SK-N-SH (cell line): ENCODE data around the gene TLE6. TPM values are rescaled to one million over a fixed set of nuclear protein-coding genes. Genes with fewer than 3 reads are reported as not detected.

ENCODE experiments used
- CTCF ChIA-PET: fragments of 300-600, 350-600 bp; formaldehyde crosslinking; extraction: SDS; loops from one replicate; lab custom pipeline; 2021; lab: Yijun Ruan, JAX
- POLR2A ChIA-PET: fragments of 350-600 bp; sonication (Branson Sonifier 250); formaldehyde crosslinking; extraction: SDS; loops from one replicate; lab custom pipeline; 2020; ENCODE audit warnings: antibody characterized with exemption, inconsistent platforms; lab: Yijun Ruan, JAX
- DNase-seq: peaks from one replicate; pipeline ENCODE4 v3.0.0; 2012
- H2AFZ ChIP-seq: fragments of 200-600 bp; sonication (generic); 2 replicates; pipeline ENCODE4 v1.8.1; 2016; ENCODE audit warnings: antibody characterized with exemption, mild to moderate bottlenecking, low read depth
- H3F3A ChIP-seq: fragments of 200-600 bp; sonication (generic); replicated peaks from 2 replicates; pipeline ENCODE3; 2016; ENCODE audit warnings: antibody characterized with exemption, mild to moderate bottlenecking; ENCODE audit not compliant: insufficient read depth
- H3K27ac ChIP-seq, 2 experiments: fragments of 200-500 bp in 1 of 2; fragments of 200-600 bp in 1 of 2; sonication (Bioruptor generic) in 1 of 2; sonication (generic), shearing (Covaris generic) in 1 of 2; 2 replicates each; pipeline versions ENCODE4 v1.5.1 to v1.6.1; 2014 to 2016; ENCODE audit warnings: low read depth in 2 of 2, inconsistent platforms in 1 of 2, low read length in 1 of 2, mild to moderate bottlenecking in 1 of 2, mixed read lengths in 1 of 2
- H3K27me3 ChIP-seq: fragments of 200-600 bp; sonication (generic), shearing (Covaris generic); 2 replicates; pipeline ENCODE4 v1.6.1; 2016; ENCODE audit warnings: mixed run types; ENCODE audit not compliant: insufficient read depth
- H3K36me3 ChIP-seq, 2 experiments: fragments of 200-500 bp in 1 of 2; fragments of 200-600 bp in 1 of 2; sonication (Bioruptor generic) in 1 of 2; sonication (generic) in 1 of 2; replicated peaks in 1 of 2; 2 replicates each; pipeline versions ENCODE3 to v1.5.1; 2014 to 2016; ENCODE audit warnings: low read length in 1 of 2, mild to moderate bottlenecking in 1 of 2; ENCODE audit not compliant: insufficient read depth in 2 of 2, control insufficient read depth in 1 of 2
- H3K4me1 ChIP-seq, 2 experiments: fragments of 200-500 bp in 1 of 2; fragments of 200-600 bp in 1 of 2; sonication (Bioruptor generic) in 1 of 2; sonication (generic), shearing (Covaris generic) in 1 of 2; 2 replicates each; pipeline versions ENCODE4 v1.5.1 to v1.6.1; 2014 to 2016; ENCODE audit warnings: low read depth in 1 of 2, low read length in 1 of 2, mixed run types in 1 of 2; ENCODE audit not compliant: insufficient read depth in 2 of 2, control insufficient read depth in 1 of 2
- H3K4me2 ChIP-seq: fragments of 200-600 bp; sonication (generic), shearing (Covaris generic); 2 replicates; pipeline ENCODE4 v1.6.1; 2017; ENCODE audit warnings: mixed run types
- H3K4me3 ChIP-seq, 2 experiments: fragments of 200-500 bp in 1 of 2; fragments of 200-600 bp in 1 of 2; sonication (Bioruptor generic) in 1 of 2; sonication (generic), shearing (Covaris generic) in 1 of 2; 2 replicates each; pipeline versions ENCODE4 v1.5.1 to v1.8.1; 2014 to 2016; ENCODE audit warnings: low read depth in 2 of 2, inconsistent platforms in 1 of 2, low read length in 1 of 2, mild to moderate bottlenecking in 1 of 2, mixed read lengths in 1 of 2, moderate library complexity in 1 of 2
- H3K79me2 ChIP-seq: fragments of 200-600 bp; sonication (generic); 2 replicates; pipeline ENCODE4 v1.8.1; 2017; ENCODE audit warnings: mild to moderate bottlenecking; ENCODE audit not compliant: insufficient read depth
- H3K9ac ChIP-seq: fragments of 200-600 bp; sonication (generic); 2 replicates; pipeline ENCODE4 v1.6.1; 2017; ENCODE audit warnings: mixed run types
- H3K9me2 ChIP-seq: fragments of 200-600 bp; sonication (generic); 2 replicates; pipeline ENCODE4 v1.6.1; 2017; ENCODE audit warnings: mixed run types
- H3K9me3 ChIP-seq: fragments of 200-600 bp; sonication (generic); 2 replicates; pipeline ENCODE4 v1.6.1; 2017; ENCODE audit warnings: mixed run types, mild to moderate bottlenecking, moderate library complexity
- H4K20me1 ChIP-seq: fragments of 200-600 bp; sonication (generic); 2 replicates; pipeline ENCODE4 v1.6.1; 2017; ENCODE audit warnings: mild to moderate bottlenecking, mixed run types; ENCODE audit not compliant: insufficient read depth
- EZH2phosphoT487 ChIP-seq: fragments of 200-600 bp; sonication (generic); IDR thresholded peaks from 2 replicates; pipeline ENCODE4 v1.6.1; 2017; ENCODE audit warnings: low read depth, mixed run types, mild to moderate bottlenecking, antibody characterized with exemption, moderate library complexity, borderline replicate concordance
- FOXJ3 ChIP-seq: sonication (generic); formaldehyde crosslinking; IDR thresholded peaks from 2 replicates; pipeline ENCODE4 v1.5.1; 2020; ENCODE audit warnings: mild to moderate bottlenecking, missing genetic modification reagents
- IRF3 ChIP-seq: fragments of 150-350 bp; IDR thresholded peaks from 2 replicates; pipeline ENCODE4 v1.6.1; 2016; ENCODE audit warnings: mild to moderate bottlenecking, low read depth, low read length
- MAX ChIP-seq: IDR thresholded peaks from 2 replicates; pipeline ENCODE4 v1.4.0; 2012; ENCODE audit warnings: low read depth
- MEF2A ChIP-seq: IDR thresholded peaks from 2 replicates; pipeline ENCODE4 v1.4.0; 2012; ENCODE audit warnings: low read depth, borderline replicate concordance
- MXI1 ChIP-seq: IDR thresholded peaks from 2 replicates; pipeline ENCODE4 v1.6.1; 2012; ENCODE audit warnings: mild to moderate bottlenecking, low read depth, low read length, improper control_type of control experiment
- NRF1 ChIP-seq: IDR thresholded peaks from 2 replicates; pipeline ENCODE4 v1.6.1; 2012; ENCODE audit warnings: low read depth, mild to moderate bottlenecking, low read length
- RAD21 ChIP-seq: IDR thresholded peaks from 2 replicates; pipeline ENCODE4 v1.6.1; 2012; ENCODE audit warnings: mild to moderate bottlenecking, low read length
- RCOR1 ChIP-seq: fragments of 150-350 bp; IDR thresholded peaks from 2 replicates; pipeline ENCODE4 v1.6.1; 2017; ENCODE audit warnings: antibody characterized with exemption, low read length
- RFX5 ChIP-seq: IDR thresholded peaks from 2 replicates; pipeline ENCODE4 v1.6.1; 2012; ENCODE audit warnings: mild to moderate bottlenecking, improper control_type of control experiment, low read length
- RXRA ChIP-seq: IDR thresholded peaks from 2 replicates; pipeline ENCODE4 v1.4.0; 2012; ENCODE audit warnings: low read depth, mild to moderate bottlenecking, borderline replicate concordance
- SMC3 ChIP-seq: IDR thresholded peaks from 2 replicates; pipeline ENCODE4 v1.6.1; 2012; ENCODE audit warnings: low read depth, low read length, improper control_type of control experiment
- TEAD4 ChIP-seq: IDR thresholded peaks from 2 replicates; pipeline ENCODE4 v1.4.0; 2012; ENCODE audit warnings: mild to moderate bottlenecking, borderline replicate concordance; ENCODE audit not compliant: insufficient read depth
- ZBTB33 ChIP-seq: IDR thresholded peaks from 2 replicates; pipeline ENCODE4 v1.4.0; 2012; ENCODE audit warnings: low read depth, borderline replicate concordance
- WGBS: methylation state at CpG from one replicate; pipeline ENCODE4 v1.1.6; 2017; ENCODE audit warnings: low lambda C conversion rate; 5-methylcytosine and 5-hydroxymethylcytosine counted together
- polyA plus RNA-seq, 3 experiments: library from polyadenylated mRNA; depleted of rRNA; stranded (reverse); fragments of >200 nt; gene quantifications; 2 replicates each; pipeline ENCODE4 v1.2.3, GENCODE V29; 2012
- TF ChIP-seq, protein P1 (sequence below): IDR thresholded peaks from 2 replicates; pipeline ENCODE4; 2012
- TF ChIP-seq, protein P2 (sequence below): fragments of 150-350 bp; IDR thresholded peaks from 2 replicates; pipeline ENCODE4 v1.6.1; 2017; ENCODE audit warnings: antibody characterized with exemption, low read length, low read depth, borderline replicate concordance
- TF ChIP-seq, protein P3 (sequence below): IDR thresholded peaks from 2 replicates; pipeline ENCODE4 v1.6.1; 2012; ENCODE audit warnings: mild to moderate bottlenecking, low read depth, low read length, moderate library complexity

Gene TLE6
- polyA plus RNA-seq, 1 of the 3 experiments (the other 2 are of a cell fraction), result 3.3 TPM

DNA sequence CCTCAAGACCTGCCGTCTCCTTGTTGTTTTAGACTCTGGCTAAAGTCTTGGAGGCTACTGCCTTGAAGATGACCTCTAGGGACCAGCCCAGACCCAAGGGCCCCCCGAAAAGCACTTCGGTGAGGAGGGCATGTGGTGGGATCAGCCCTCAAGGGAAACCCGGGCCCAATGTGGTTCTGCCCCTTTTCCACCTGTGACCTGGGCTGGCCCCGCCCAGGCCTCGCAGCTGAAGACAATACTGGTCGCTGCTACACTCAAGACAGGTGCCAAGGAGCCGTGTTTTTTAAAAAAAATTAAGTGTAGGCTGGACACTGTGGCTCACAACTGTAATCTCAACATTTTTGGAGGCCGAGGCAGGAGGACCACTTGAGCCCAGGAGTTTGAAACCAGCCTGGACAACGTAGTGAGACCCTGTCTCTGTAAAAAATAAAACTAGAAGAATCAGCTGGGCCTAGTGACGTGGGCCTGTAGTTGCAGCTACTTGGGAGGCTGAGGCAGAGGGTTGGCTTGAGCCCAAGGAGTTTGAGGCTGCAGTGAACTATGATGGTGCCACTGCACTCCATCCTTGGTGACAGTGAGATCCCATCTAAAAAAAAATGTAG, 903 bp downstream of the TLE6 start:
- Histone ChIP-seq H3K4me2 (no peak overlapping the region), H3K4me3 (no peak overlapping the region), H3K27me3 (no peaks in the 10 kb centered on the region), H3K27ac (no peak overlapping the region), H2AFZ (no peak overlapping the region), H3F3A (peaks cover 16% of the 10 kb centered on the region), H4K20me1 (no peaks in the 10 kb centered on the region), H3K9ac (no peak overlapping the region), H3K9me3 (no peaks in the 10 kb centered on the region), H3K9me2 (no peaks in the 10 kb centered on the region), H3K36me3 (no peaks in the 10 kb centered on the region), H3K79me2 (no peaks in the 10 kb centered on the region), H3K4me1 (peaks cover 9 to 16% of the 10 kb centered on the region in 2 experiments)
- no peak for DNase-seq
- 92% methylated on average over 8 of the region's 11 CpGs for WGBS
- TF ChIP-seq ZBTB33 (no peak), RAD21 (no peak), MXI1 (no peak), RFX5 (no peak), EZH2phosphoT487 (no peak), TEAD4 (no peak), NRF1 (no peak), SMC3 (no peak), RXRA (no peak)
- TF ChIP-seq, protein P1, sequence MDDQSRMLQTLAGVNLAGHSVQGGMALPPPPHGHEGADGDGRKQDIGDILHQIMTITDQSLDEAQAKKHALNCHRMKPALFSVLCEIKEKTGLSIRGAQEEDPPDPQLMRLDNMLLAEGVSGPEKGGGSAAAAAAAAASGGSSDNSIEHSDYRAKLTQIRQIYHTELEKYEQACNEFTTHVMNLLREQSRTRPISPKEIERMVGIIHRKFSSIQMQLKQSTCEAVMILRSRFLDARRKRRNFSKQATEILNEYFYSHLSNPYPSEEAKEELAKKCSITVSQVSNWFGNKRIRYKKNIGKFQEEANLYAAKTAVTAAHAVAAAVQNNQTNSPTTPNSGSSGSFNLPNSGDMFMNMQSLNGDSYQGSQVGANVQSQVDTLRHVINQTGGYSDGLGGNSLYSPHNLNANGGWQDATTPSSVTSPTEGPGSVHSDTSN, result no peak
- ChIA-PET POLR2A (no interaction called here), CTCF (interaction anchor here (0.9 to 4.8 kb wide), 3 partner anchors 9 to 97 kb away, joined by 3 to 20 read pairs (median 3); no protein-coding TSS in a partner anchor)

DNA sequence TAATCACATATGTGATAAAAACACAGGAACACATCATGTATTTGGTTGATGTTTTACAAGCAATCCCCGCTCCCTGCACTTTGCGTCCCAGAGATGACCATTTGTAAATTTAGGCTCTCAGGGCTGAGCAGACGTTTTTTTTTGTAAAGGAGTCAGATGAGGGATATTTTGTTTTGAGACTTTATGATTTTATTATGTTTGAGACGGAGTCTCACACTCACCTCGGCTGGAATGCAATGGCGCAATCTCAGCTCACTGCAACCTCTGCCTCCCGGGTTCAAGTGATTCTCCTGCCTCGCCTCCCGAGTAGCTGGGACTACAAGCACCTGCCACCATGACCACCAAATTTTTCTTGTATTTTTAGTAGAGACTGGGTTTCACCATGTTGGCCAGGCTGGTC, 1.4 kb downstream of the TLE6 start:
- no peak for DNase-seq
- Histone ChIP-seq H2AFZ (no peak overlapping the region), H3K79me2 (no peaks in the 10 kb centered on the region), H3K9ac (no peak overlapping the region), H3K9me2 (no peaks in the 10 kb centered on the region), H3F3A (peaks cover 16% of the 10 kb centered on the region), H4K20me1 (no peaks in the 10 kb centered on the region), H3K36me3 (no peaks in the 10 kb centered on the region), H3K9me3 (no peaks in the 10 kb centered on the region), H3K27me3 (no peaks in the 10 kb centered on the region), H3K27ac (no peak overlapping the region), H3K4me3 (no peak overlapping the region), H3K4me2 (no peak overlapping the region), H3K4me1 (peaks cover 10 to 21% of the 10 kb centered on the region in 2 experiments)
- 82% methylated on average over 9 of the region's 9 CpGs for WGBS
- ChIA-PET POLR2A (no interaction called here), CTCF (interaction anchor here (0.9 to 4.8 kb wide), 3 partner anchors 9 to 97 kb away, joined by 3 to 20 read pairs (median 3); no protein-coding TSS in a partner anchor)
- TF ChIP-seq, protein P2, sequence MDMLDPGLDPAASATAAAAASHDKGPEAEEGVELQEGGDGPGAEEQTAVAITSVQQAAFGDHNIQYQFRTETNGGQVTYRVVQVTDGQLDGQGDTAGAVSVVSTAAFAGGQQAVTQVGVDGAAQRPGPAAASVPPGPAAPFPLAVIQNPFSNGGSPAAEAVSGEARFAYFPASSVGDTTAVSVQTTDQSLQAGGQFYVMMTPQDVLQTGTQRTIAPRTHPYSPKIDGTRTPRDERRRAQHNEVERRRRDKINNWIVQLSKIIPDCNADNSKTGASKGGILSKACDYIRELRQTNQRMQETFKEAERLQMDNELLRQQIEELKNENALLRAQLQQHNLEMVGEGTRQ, result no peak
- TF ChIP-seq RAD21, result no peak
- TF ChIP-seq MEF2A, result no peak
- TF ChIP-seq MAX, result no peak
- TF ChIP-seq RFX5, result no peak
- no peak for TF ChIP-seq IRF3
- no peak for TF ChIP-seq TEAD4
- no peak for TF ChIP-seq RCOR1
- no peak for TF ChIP-seq FOXJ3
- TF ChIP-seq, protein P3, sequence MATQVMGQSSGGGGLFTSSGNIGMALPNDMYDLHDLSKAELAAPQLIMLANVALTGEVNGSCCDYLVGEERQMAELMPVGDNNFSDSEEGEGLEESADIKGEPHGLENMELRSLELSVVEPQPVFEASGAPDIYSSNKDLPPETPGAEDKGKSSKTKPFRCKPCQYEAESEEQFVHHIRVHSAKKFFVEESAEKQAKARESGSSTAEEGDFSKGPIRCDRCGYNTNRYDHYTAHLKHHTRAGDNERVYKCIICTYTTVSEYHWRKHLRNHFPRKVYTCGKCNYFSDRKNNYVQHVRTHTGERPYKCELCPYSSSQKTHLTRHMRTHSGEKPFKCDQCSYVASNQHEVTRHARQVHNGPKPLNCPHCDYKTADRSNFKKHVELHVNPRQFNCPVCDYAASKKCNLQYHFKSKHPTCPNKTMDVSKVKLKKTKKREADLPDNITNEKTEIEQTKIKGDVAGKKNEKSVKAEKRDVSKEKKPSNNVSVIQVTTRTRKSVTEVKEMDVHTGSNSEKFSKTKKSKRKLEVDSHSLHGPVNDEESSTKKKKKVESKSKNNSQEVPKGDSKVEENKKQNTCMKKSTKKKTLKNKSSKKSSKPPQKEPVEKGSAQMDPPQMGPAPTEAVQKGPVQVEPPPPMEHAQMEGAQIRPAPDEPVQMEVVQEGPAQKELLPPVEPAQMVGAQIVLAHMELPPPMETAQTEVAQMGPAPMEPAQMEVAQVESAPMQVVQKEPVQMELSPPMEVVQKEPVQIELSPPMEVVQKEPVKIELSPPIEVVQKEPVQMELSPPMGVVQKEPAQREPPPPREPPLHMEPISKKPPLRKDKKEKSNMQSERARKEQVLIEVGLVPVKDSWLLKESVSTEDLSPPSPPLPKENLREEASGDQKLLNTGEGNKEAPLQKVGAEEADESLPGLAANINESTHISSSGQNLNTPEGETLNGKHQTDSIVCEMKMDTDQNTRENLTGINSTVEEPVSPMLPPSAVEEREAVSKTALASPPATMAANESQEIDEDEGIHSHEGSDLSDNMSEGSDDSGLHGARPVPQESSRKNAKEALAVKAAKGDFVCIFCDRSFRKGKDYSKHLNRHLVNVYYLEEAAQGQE, result no peak
- no peak for TF ChIP-seq RXRA
